H1 (cell line): ENCODE results near the gene CTNNBL1. TPM values are rescaled to one million over a fixed set of nuclear protein-coding genes. Genes with fewer than 3 reads are reported as not detected.

Experiments used
- BCL11A ChIP-seq, 2 experiments: IDR thresholded peaks; one replicate each; pipeline ENCODE4 v1.6.1; 2011; ENCODE audit warnings: low read depth in 2 of 2, low read length in 2 of 2, mild to moderate bottlenecking in 2 of 2
- BRCA1 ChIP-seq: IDR thresholded peaks from 2 replicates; pipeline ENCODE4 v1.6.1; 2012; ENCODE audit warnings: low read depth, low read length, improper control_type of control experiment
- EGR1 ChIP-seq: IDR thresholded peaks from 2 replicates; pipeline ENCODE4 v1.6.1; 2011; ENCODE audit warnings: low read depth, low read length, borderline replicate concordance
- MAFK ChIP-seq: IDR thresholded peaks from 2 replicates; pipeline ENCODE4 v1.6.1; 2012; ENCODE audit warnings: low read depth, mild to moderate bottlenecking, improper control_type of control experiment, low read length
- POLR2A ChIP-seq, 2 experiments: IDR thresholded peaks; 1 replicate in 1 of 2; 2 replicates in 1 of 2; pipeline ENCODE4 v1.6.1; 2011; ENCODE audit warnings: low read depth in 2 of 2, low read length in 2 of 2, mild to moderate bottlenecking in 2 of 2; ENCODE audit errors: control extremely low read depth in 1 of 2
- RBBP5 ChIP-seq: IDR thresholded peaks from 2 replicates; pipeline ENCODE4 v1.7.1; 2012; ENCODE audit warnings: low read depth, mild to moderate bottlenecking, inconsistent platforms, low read length, moderate library complexity, borderline replicate concordance
- SP4 ChIP-seq: IDR thresholded peaks from 2 replicates; pipeline ENCODE4 v1.6.1; 2012; ENCODE audit warnings: low read length, inconsistent platforms
- polyA plus RNA-seq, 7 experiments: library from polyadenylated mRNA; depleted of rRNA in 3 of 7; stranded (reverse) in 5 of 7; unstranded in 2 of 7; fragments of >200 nt in 5 of 7; fragments of 200-250 nt in 2 of 7; gene quantifications; 1 replicate in 5 of 7; 2 replicates in 1 of 7; 4 replicates in 1 of 7; pipeline versions ENCODE4 v1.2.1 to v1.2.3, GENCODE V29; 2011 to 2013; ENCODE audit warnings: missing spikeins in 2 of 7, mixed read lengths in 2 of 7
- total RNA-seq: library from RNA; stranded (reverse); fragmentation: NEBNext Ultra II Directional; extraction: Animal tissue kit (Norgen Biotek cat#: 25700); gene quantifications from 2 replicates; pipeline ENCODE4 v1.2.1, GENCODE V29; 2021
- TF ChIP-seq, protein P1 (sequence below): fragments of 300-600 bp; sonication (generic); IDR thresholded peaks from 2 replicates; pipeline ENCODE4 v1.7.1; 2012; ENCODE audit warnings: low read length, moderate library complexity, mild to moderate bottlenecking, inconsistent platforms; ENCODE audit not compliant: insufficient replicate concordance

CTNNBL1 gene
- total and polyA plus RNA-seq, 2 of the 8 experiments (the other 6 are each of a cell fraction or from before 2014, with no cell fraction given), result 19.6 to 81.6 TPM

DNA sequence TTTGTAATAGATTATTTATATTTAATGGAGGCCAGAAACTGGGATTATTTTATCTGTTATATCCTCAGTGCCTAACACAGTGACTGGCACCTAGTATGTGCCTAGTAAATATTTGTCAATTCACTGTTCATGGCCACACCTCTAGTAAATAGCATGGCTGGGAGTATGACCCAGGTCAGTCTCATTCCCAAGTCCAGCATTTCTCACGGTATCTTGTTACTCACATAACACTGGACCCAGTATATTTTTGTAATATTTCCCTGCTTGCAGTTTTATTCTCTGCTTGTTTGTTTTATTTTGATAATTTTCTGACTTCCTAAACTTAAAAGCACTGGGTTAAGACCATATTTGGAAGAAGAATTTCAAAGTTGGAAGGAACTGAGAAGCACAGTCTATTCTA, 47.7 kb downstream of the CTNNBL1 start (continued):
- TF ChIP-seq, protein P1, sequence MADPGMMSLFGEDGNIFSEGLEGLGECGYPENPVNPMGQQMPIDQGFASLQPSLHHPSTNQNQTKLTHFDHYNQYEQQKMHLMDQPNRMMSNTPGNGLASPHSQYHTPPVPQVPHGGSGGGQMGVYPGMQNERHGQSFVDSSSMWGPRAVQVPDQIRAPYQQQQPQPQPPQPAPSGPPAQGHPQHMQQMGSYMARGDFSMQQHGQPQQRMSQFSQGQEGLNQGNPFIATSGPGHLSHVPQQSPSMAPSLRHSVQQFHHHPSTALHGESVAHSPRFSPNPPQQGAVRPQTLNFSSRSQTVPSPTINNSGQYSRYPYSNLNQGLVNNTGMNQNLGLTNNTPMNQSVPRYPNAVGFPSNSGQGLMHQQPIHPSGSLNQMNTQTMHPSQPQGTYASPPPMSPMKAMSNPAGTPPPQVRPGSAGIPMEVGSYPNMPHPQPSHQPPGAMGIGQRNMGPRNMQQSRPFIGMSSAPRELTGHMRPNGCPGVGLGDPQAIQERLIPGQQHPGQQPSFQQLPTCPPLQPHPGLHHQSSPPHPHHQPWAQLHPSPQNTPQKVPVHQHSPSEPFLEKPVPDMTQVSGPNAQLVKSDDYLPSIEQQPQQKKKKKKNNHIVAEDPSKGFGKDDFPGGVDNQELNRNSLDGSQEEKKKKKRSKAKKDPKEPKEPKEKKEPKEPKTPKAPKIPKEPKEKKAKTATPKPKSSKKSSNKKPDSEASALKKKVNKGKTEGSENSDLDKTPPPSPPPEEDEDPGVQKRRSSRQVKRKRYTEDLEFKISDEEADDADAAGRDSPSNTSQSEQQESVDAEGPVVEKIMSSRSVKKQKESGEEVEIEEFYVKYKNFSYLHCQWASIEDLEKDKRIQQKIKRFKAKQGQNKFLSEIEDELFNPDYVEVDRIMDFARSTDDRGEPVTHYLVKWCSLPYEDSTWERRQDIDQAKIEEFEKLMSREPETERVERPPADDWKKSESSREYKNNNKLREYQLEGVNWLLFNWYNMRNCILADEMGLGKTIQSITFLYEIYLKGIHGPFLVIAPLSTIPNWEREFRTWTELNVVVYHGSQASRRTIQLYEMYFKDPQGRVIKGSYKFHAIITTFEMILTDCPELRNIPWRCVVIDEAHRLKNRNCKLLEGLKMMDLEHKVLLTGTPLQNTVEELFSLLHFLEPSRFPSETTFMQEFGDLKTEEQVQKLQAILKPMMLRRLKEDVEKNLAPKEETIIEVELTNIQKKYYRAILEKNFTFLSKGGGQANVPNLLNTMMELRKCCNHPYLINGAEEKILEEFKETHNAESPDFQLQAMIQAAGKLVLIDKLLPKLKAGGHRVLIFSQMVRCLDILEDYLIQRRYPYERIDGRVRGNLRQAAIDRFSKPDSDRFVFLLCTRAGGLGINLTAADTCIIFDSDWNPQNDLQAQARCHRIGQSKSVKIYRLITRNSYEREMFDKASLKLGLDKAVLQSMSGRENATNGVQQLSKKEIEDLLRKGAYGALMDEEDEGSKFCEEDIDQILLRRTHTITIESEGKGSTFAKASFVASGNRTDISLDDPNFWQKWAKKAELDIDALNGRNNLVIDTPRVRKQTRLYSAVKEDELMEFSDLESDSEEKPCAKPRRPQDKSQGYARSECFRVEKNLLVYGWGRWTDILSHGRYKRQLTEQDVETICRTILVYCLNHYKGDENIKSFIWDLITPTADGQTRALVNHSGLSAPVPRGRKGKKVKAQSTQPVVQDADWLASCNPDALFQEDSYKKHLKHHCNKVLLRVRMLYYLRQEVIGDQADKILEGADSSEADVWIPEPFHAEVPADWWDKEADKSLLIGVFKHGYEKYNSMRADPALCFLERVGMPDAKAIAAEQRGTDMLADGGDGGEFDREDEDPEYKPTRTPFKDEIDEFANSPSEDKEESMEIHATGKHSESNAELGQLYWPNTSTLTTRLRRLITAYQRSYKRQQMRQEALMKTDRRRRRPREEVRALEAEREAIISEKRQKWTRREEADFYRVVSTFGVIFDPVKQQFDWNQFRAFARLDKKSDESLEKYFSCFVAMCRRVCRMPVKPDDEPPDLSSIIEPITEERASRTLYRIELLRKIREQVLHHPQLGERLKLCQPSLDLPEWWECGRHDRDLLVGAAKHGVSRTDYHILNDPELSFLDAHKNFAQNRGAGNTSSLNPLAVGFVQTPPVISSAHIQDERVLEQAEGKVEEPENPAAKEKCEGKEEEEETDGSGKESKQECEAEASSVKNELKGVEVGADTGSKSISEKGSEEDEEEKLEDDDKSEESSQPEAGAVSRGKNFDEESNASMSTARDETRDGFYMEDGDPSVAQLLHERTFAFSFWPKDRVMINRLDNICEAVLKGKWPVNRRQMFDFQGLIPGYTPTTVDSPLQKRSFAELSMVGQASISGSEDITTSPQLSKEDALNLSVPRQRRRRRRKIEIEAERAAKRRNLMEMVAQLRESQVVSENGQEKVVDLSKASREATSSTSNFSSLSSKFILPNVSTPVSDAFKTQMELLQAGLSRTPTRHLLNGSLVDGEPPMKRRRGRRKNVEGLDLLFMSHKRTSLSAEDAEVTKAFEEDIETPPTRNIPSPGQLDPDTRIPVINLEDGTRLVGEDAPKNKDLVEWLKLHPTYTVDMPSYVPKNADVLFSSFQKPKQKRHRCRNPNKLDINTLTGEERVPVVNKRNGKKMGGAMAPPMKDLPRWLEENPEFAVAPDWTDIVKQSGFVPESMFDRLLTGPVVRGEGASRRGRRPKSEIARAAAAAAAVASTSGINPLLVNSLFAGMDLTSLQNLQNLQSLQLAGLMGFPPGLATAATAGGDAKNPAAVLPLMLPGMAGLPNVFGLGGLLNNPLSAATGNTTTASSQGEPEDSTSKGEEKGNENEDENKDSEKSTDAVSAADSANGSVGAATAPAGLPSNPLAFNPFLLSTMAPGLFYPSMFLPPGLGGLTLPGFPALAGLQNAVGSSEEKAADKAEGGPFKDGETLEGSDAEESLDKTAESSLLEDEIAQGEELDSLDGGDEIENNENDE, result no peak
- TF ChIP-seq BCL11A (IDR thresholded peaks at IDR 0.05; ENCODE audit: low read depth in 2 of 2, low read length in 2 of 2), result no peak
- no peak for TF ChIP-seq POLR2A (IDR thresholded peaks at IDR 0.05; ENCODE audit: control extremely low read depth in 1 of 2, low read depth in 2 of 2, low read length in 2 of 2)
- TF ChIP-seq MAFK, result no peak
- TF ChIP-seq EGR1, result no peak
- TF ChIP-seq RBBP5, result no peak
- no peak for TF ChIP-seq BRCA1
- no peak for TF ChIP-seq SP4
- TF ChIP-seq, all 59 proteins: peak for 0
